RWPE1 (cell line): ENCODE data around the gene GANC.

Source experiments
- CTCF ChIA-PET: fragments of 350-600 bp; sonication (Branson Sonifier 250); formaldehyde crosslinking; extraction: SDS; loops from one replicate; lab custom pipeline; 2021; lab: Yijun Ruan, JAX
- POLR2A ChIA-PET: fragments of 400-600 bp; formaldehyde crosslinking; extraction: SDS; loops from one replicate; lab custom pipeline; 2020; ENCODE audit warnings: antibody characterized with exemption; ENCODE audit not compliant: low non-redundant PET; lab: Yijun Ruan, JAX
- DNase-seq: peaks from one replicate; pipeline ENCODE4 v3.0.0; 2012; ENCODE audit warnings: low spot score
- H3K27ac ChIP-seq: fragments of 450-650 bp; 2 replicates; pipeline ENCODE4 v1.5.1; 2017
- CTCF ChIP-seq: fragments of 450-650 bp; conservative IDR thresholded peaks from 2 replicates; pipeline ENCODE4 v1.5.1; 2017; ENCODE audit warnings: low read depth, mild to moderate bottlenecking

Gene GANC

GRCh38 chr15:42270551-42270950 lies 2.5 kb upstream of the GANC start:
- no peak for TF ChIP-seq CTCF
- ChIA-PET POLR2A (no interaction called here), CTCF (interaction anchor here (0.6 to 0.7 kb wide), 2 partner anchors 227 to 234 kb away, joined by 3 read pairs; no protein-coding TSS in a partner anchor)
- no peak for DNase-seq
- H3K27ac ChIP-seq = peak overlapping the region; percentile 12; the same call in 1 of the 2 replicates

GRCh38 chr15:42270996-42271395 lies 2.0 kb upstream of the GANC start:
- no peak for DNase-seq
- ChIA-PET POLR2A (no interaction called here), CTCF (interaction anchor here (0.6 to 0.7 kb wide), 2 partner anchors 226 to 234 kb away, joined by 3 read pairs; no protein-coding TSS in a partner anchor)
- no peak for TF ChIP-seq CTCF
- H3K27ac ChIP-seq = no peak overlapping the region

- CTCF ChIA-PET = interaction anchor here (0.6 kb wide), 2 partner anchors 9 to 269 kb away, joined by 3 to 8 read pairs; no protein-coding TSS in a partner anchor
Measured at GRCh38 chr15:42273900-42274701, 1.1 kb downstream of the GANC start.

GRCh38 chr15:42274702-42274989 lies 1.6 kb downstream of the GANC start:
- DNase-seq = no peak
- ChIA-PET CTCF (no interaction called here), POLR2A (no interaction called here)
- H3K27ac ChIP-seq = peak overlapping the region; percentile 99
- no peak for TF ChIP-seq CTCF

More at GRCh38 chr15:42273900-42274701, 1.1 kb downstream of the GANC start:
- TF ChIP-seq CTCF = no peak
- POLR2A ChIA-PET = interaction anchor here (0.6 to 1.0 kb wide), 2 partner anchors 35 to 221 kb away, joined by 3 to 4 read pairs; no protein-coding TSS in a partner anchor
- H3K27ac ChIP-seq = peak overlapping the region; percentile 99
- peak; percentile 75 for DNase-seq

GRCh38 chr15:42275780-42276391 lies 2.9 kb downstream of the GANC start:
- no peak overlapping the region for H3K27ac ChIP-seq
- TF ChIP-seq CTCF = no peak
- ChIA-PET POLR2A (no interaction called here), CTCF (interaction anchor here (0.7 kb wide), 1 partner anchor 963 kb away, joined by 3 read pairs; no protein-coding TSS in a partner anchor)
- no peak for DNase-seq

GRCh38 chr15:42276762-42277161 lies 3.8 kb downstream of the GANC start:
- ChIA-PET CTCF (interaction anchor here (0.6 kb wide), 1 partner anchor 31 kb away, joined by 3 read pairs; no protein-coding TSS in a partner anchor), POLR2A (no interaction called here)
- H3K27ac ChIP-seq = no peak overlapping the region
- DNase-seq = no peak
- TF ChIP-seq CTCF = no peak
